ENCODE results near the gene AASDH.

DNA sequence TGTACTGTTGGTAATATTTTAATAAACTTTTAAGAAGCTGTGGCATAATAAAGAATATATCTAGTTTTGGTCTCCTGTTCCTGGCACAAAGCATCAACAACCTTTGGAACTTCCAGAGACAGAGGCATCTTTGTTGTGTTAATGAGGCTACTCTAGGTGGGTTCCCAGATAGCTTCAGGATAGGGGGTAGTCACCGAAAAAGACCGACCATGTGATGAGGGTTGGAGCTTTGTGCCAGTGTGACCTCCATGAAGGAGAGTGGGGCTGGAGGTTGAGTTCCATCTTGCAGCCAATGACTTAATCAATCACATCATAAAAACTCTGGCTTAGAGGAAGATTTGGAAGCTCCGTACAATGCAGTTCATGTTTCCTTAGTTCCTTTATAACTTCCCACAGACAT, 38.2 kb upstream of the AASDH start:
- TF ChIP-seq, protein P1, sequence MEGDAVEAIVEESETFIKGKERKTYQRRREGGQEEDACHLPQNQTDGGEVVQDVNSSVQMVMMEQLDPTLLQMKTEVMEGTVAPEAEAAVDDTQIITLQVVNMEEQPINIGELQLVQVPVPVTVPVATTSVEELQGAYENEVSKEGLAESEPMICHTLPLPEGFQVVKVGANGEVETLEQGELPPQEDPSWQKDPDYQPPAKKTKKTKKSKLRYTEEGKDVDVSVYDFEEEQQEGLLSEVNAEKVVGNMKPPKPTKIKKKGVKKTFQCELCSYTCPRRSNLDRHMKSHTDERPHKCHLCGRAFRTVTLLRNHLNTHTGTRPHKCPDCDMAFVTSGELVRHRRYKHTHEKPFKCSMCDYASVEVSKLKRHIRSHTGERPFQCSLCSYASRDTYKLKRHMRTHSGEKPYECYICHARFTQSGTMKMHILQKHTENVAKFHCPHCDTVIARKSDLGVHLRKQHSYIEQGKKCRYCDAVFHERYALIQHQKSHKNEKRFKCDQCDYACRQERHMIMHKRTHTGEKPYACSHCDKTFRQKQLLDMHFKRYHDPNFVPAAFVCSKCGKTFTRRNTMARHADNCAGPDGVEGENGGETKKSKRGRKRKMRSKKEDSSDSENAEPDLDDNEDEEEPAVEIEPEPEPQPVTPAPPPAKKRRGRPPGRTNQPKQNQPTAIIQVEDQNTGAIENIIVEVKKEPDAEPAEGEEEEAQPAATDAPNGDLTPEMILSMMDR (conservative IDR thresholded peaks at IDR 0.05; ENCODE audit: low read depth, low read length) = no peak
- TF ChIP-seq EZH2 (IDR thresholded peaks at IDR 0.05; ENCODE audit: low read length, unreplicated experiment) = no peak
